ENCODE measurements around the gene PREX1. TPM values are rescaled to one million over a fixed set of nuclear protein-coding genes. Genes with fewer than 3 reads are reported as not detected.

The PREX1 gene
- total and polyA plus RNA-seq, 2 of the 4 experiments (the other 2 are of a cell fraction): 0.67 to 0.72 TPM

DNA sequence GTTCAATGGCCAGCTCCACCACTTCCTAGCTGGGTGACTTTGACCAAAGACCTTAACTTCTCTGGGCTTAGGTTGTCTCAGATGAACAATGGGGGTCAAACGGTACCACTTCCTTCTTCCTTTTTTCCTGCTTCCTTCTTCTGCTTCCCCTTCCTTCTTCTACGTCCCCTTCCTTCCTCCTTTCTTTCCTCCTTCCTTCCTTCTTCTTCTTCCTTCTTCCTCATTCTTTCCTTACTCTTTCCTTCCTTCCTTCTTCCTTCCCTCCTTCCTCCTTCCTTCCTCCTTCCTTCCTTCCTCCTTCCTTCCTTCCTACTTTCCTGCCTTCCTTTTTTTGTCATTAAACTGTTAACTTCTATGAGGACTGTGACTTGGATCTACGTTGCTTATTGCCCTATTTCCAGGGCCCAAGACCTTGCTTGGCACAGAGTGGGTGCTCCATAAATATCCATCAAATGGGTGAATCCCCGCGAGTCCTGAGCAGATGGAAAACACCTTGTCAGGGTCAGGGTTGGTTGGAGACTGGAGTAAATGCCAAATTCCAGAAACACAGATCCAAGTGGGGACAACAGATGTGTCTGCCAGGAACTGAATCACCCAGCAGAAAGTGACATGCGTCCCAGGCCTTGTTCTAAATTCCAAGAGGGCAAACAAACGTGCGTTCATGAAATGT lies 243.3 kb downstream of the PREX1 start:
- intact Hi-C loops (cut with micrococcal nuclease): no loop called here

More for the DNA sequence above, 243.3 kb downstream of the PREX1 start:
- Histone ChIP-seq H3K4me2 (ENCODE audit: low read depth, low read length) (no peak overlapping the region), H2AK5ac (ENCODE audit: low read depth, low read length) (no peak overlapping the region), H2AK9ac (replicated peaks; ENCODE audit: low read depth, low read length, poor library complexity) (no peak overlapping the region), H2BK5ac (ENCODE audit: low read depth, low read length, poor library complexity, severe bottlenecking) (no peak overlapping the region), H3K4ac (ENCODE audit: low read depth, low read length) (no peak overlapping the region), H3K9me3 (ENCODE audit: control insufficient read depth, insufficient read depth, low read length) (no peaks in the 10 kb centered on the region), H3K9me1 (ENCODE audit: insufficient read depth, low read length) (no peaks in the 10 kb centered on the region), H3K27ac (ENCODE audit: insufficient read depth, low read length) (no peak overlapping the region), H3K14ac (replicated peaks; ENCODE audit: low read depth, low read length) (no peak overlapping the region), H3K27me3 (ENCODE audit: control insufficient read depth, insufficient read depth, low read length) (peaks cover 10% of the 10 kb centered on the region), H3K36me3 (ENCODE audit: control insufficient read depth, insufficient read depth, low read length) (no peaks in the 10 kb centered on the region), H3K4me1 (ENCODE audit: control insufficient read depth, insufficient read depth, low read length) (no peaks in the 10 kb centered on the region), H3K18ac (ENCODE audit: low read depth, low read length) (no peak overlapping the region), H3K79me1 (ENCODE audit: low read depth in 1 of 2, low read length in 2 of 2) (no peaks in the 10 kb centered on the region), H3K4me3 (ENCODE audit: insufficient read depth, low read depth, low read length) (no peak overlapping the region), H3K9ac (ENCODE audit: low read depth, low read length) (no peak overlapping the region), H3K56ac (ENCODE audit: extremely low read depth, insufficient read depth, low read length) (no peak overlapping the region), H3K23ac (ENCODE audit: low read depth, low read length) (no peak overlapping the region), H4K91ac (ENCODE audit: insufficient read depth, low read depth, low read length) (no peak overlapping the region), H4K20me1 (ENCODE audit: insufficient read depth, low read length) (no peaks in the 10 kb centered on the region), H4K8ac (ENCODE audit: low read depth in 2 of 2, low read length in 2 of 2) (no peak overlapping the region), H2BK120ac (ENCODE audit: low read depth, low read length) (no peak overlapping the region), H4K5ac (ENCODE audit: low read depth, low read length) (no peak overlapping the region), H2AFZ (replicated peaks; ENCODE audit: low read length, poor library complexity) (no peak overlapping the region), H2BK20ac (ENCODE audit: low read depth, low read length) (no peak overlapping the region), H2BK15ac (ENCODE audit: low read depth, low read length) (no peak overlapping the region)
- CTCF ChIA-PET: no interaction called here
- WGBS, 2 experiments (ENCODE audit: extremely low coverage in 2 of 2, insufficient read length in 1 of 2): 13% methylated on average over 3 of the region's 8 CpGs; no CpG with 5 or more reads in 1 of the 2 experiments
- no peak for ATAC-seq (ENCODE audit: low read depth)
- BruUV-seq (replicated peaks): no TSS peak
- in situ Hi-C loops (cut with MboI; ENCODE audit: low sequenced_read_pairs) (no loop called here), dilution Hi-C loops (cut with HindIII; ENCODE audit: low sequenced_read_pairs, unreplicated experiment) (no loop called here)
- no peak for DNase-seq
- TF ChIP-seq NFE2L2 (IDR thresholded peaks at IDR 0.05; ENCODE audit: low read depth, low read length) (no peak), BHLHE40 (IDR thresholded peaks at IDR 0.05; ENCODE audit: low read depth, low read length) (no peak), MXI1 (IDR thresholded peaks at IDR 0.05; ENCODE audit: borderline replicate concordance, low read depth, low read length) (no peak), CEBPB (IDR thresholded peaks at IDR 0.05; ENCODE audit: low read depth, low read length) (no peak), MAZ (IDR thresholded peaks at IDR 0.05; ENCODE audit: borderline replicate concordance, low read depth, low read length) (no peak), RFX5 (IDR thresholded peaks at IDR 0.05; ENCODE audit: low read depth, low read length) (no peak)
- POLR2A ChIA-PET (ENCODE audit: unreplicated experiment): no interaction called here
